SU-DHL-6 (cell line): ENCODE data around the gene ACSF3.
"Not testable (repeated sequence)": the region's sequence is repeated elsewhere in the genome, so short reads cannot be mapped to it uniquely, and the experiment has no call there.

Experiments
- H2AFZ ChIP-seq: fragments of 200-600 bp; sonication (generic); 2 replicates; pipeline ENCODE4 v1.6.1; 2014; ENCODE audit warnings: low read depth, mild to moderate bottlenecking, moderate library complexity, mixed read lengths, antibody characterized with exemption, low read length; ENCODE audit not compliant: severe bottlenecking
- H3F3A ChIP-seq: fragments of 200-600 bp; shearing (Covaris generic); 2 replicates; pipeline ENCODE4 v1.6.0; 2016; ENCODE audit warnings: antibody characterized with exemption, mild to moderate bottlenecking; ENCODE audit not compliant: insufficient read depth
- H3K27ac ChIP-seq: fragments of 200-600 bp; sonication (generic); 2 replicates; pipeline ENCODE4 v1.5.1; 2016; ENCODE audit warnings: low read depth, mild to moderate bottlenecking, low read length, moderate library complexity, mixed read lengths
- H3K27me3 ChIP-seq: fragments of 200-600 bp; sonication (generic), shearing (Covaris generic); 2 replicates; pipeline ENCODE4 v1.6.0; 2014; ENCODE audit warnings: mild to moderate bottlenecking, low read length
- H3K36me3 ChIP-seq: fragments of 200-600 bp; sonication (generic); 2 replicates; pipeline ENCODE4 v1.6.1; 2014; ENCODE audit warnings: mild to moderate bottlenecking, low read length, mixed read lengths
- H3K4me2 ChIP-seq: fragments of 300-600, 200-600 bp; shearing (Covaris generic), sonication (generic); 2 replicates; pipeline ENCODE4 v1.6.0; 2014; ENCODE audit warnings: low read length, low read depth, mild to moderate bottlenecking; ENCODE audit not compliant: poor library complexity, severe bottlenecking
- H3K4me3 ChIP-seq: fragments of 200-600 bp; sonication (generic); 2 replicates; pipeline ENCODE4 v1.5.1; 2014; ENCODE audit warnings: antibody characterized with exemption, low read length, mild to moderate bottlenecking, mixed read lengths; ENCODE audit not compliant: insufficient read depth, poor library complexity, severe bottlenecking
- H3K79me2 ChIP-seq: fragments of 200-600 bp; sonication (generic); 2 replicates; pipeline ENCODE4 v1.6.1; 2014; ENCODE audit warnings: mild to moderate bottlenecking, low read length, moderate library complexity; ENCODE audit not compliant: insufficient read depth
- H3K9ac ChIP-seq: fragments of 200-600 bp; sonication (generic); 2 replicates; pipeline ENCODE4 v1.7.0; 2014; ENCODE audit warnings: mild to moderate bottlenecking, low read length
- H3K9me2 ChIP-seq: fragments of 200-600 bp; sonication (generic); replicated peaks from 2 replicates; pipeline ENCODE4 v1.6.1; 2014; ENCODE audit warnings: low read length; ENCODE audit not compliant: insufficient read depth
- H3K9me3 ChIP-seq: fragments of 200-600 bp; sonication (generic); 2 replicates; pipeline ENCODE4 v1.6.1; 2014; ENCODE audit warnings: low read length, mixed read lengths; ENCODE audit not compliant: insufficient read depth
- H4K20me1 ChIP-seq: fragments of 200-600 bp; sonication (generic); 2 replicates; pipeline ENCODE4 v1.6.1; 2014; ENCODE audit warnings: low read depth, mild to moderate bottlenecking, antibody characterized with exemption, low read length, moderate library complexity, mixed read lengths
- EZH2phosphoT487 ChIP-seq: fragments of 200-600 bp; sonication (generic), shearing (Covaris generic); conservative IDR thresholded peaks from 2 replicates; pipeline ENCODE4 v1.6.1; 2018; ENCODE audit warnings: mild to moderate bottlenecking, antibody characterized with exemption, low read length, moderate library complexity, mixed read lengths
- TF ChIP-seq, protein P1 (sequence below): fragments of 200-600 bp; sonication (generic); IDR thresholded peaks from one replicate; pipeline ENCODE4 v1.5.1; 2017; ENCODE audit warnings: antibody characterized with exemption, mild to moderate bottlenecking, low read length, moderate library complexity; ENCODE audit not compliant: insufficient read depth, poor library complexity, severe bottlenecking

ACSF3 gene

DNA sequence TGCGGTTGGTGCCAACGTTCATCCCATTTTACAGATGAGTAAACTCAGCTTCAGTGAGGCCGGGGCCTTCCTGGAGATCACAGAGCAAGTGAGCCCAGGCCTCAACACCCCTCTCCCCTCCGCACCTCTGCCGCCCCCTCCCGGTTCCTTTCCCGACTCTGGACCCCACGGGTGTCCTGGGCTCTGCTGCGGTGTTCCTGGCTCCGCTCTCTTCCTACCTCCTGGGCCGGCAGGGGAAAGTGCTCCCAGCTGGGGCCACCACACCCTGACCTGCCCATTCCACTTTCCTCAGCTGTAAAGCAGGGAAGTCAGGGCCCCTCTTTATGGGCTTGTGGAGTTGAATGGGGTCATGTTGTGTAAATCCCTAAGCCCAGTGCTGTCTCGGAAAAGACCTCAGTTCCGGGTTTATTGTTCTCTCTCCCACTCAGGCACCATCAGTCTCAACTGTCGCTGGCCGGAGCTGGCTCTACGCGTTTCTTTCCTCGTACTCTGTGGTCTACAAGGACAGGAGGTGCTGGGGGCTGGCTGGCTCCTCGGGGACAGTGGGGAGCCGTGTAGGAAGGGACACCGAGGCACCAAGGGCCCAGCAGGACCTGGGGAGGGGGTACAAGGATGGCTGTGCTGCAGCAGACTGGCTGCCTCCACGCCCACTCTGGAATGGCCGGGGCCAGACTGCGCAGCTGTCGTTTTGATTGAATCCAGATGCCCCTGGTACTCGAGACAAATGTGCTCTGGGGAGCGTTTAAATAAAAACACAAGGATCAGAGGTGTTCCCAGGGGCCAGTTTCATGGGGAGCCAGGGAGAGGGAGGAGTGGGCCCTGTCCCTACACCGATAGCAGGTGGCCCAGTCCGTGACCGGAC lies 21.7 kb upstream of the ACSF3 start:
- TF ChIP-seq, protein P1, sequence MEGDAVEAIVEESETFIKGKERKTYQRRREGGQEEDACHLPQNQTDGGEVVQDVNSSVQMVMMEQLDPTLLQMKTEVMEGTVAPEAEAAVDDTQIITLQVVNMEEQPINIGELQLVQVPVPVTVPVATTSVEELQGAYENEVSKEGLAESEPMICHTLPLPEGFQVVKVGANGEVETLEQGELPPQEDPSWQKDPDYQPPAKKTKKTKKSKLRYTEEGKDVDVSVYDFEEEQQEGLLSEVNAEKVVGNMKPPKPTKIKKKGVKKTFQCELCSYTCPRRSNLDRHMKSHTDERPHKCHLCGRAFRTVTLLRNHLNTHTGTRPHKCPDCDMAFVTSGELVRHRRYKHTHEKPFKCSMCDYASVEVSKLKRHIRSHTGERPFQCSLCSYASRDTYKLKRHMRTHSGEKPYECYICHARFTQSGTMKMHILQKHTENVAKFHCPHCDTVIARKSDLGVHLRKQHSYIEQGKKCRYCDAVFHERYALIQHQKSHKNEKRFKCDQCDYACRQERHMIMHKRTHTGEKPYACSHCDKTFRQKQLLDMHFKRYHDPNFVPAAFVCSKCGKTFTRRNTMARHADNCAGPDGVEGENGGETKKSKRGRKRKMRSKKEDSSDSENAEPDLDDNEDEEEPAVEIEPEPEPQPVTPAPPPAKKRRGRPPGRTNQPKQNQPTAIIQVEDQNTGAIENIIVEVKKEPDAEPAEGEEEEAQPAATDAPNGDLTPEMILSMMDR = no peak
- no peak for TF ChIP-seq EZH2phosphoT487
- no peak overlapping the region for H3K9ac ChIP-seq
- no peak overlapping the region for H3K4me3 ChIP-seq
- H3K9me2 ChIP-seq = no peaks in the 10 kb centered on the region
- H4K20me1 ChIP-seq = no peaks in the 10 kb centered on the region
- H3F3A ChIP-seq = 0 out of 2 replicates have a peak, but pooled peaks cover 3% of the 10 kb centered on the region
- no peak overlapping the region for H3K4me2 ChIP-seq
- H3K36me3 ChIP-seq = no peaks in the 10 kb centered on the region
- peaks cover 5% of the 10 kb centered on the region; the same call in 1 of the 2 replicates for H3K9me3 ChIP-seq
- H3K79me2 ChIP-seq = no peaks in the 10 kb centered on the region
- no peak overlapping the region for H3K27ac ChIP-seq
- H2AFZ ChIP-seq = no peak overlapping the region
- H3K27me3 ChIP-seq = no peaks in the 10 kb centered on the region

- Histone ChIP-seq H3K36me3 (no peaks in the 10 kb centered on the region), H3F3A (0 out of 2 replicates have a peak, but pooled peaks cover 3% of the 10 kb centered on the region), H3K4me2 (no peak overlapping the region), H4K20me1 (no peaks in the 10 kb centered on the region), H3K79me2 (no peaks in the 10 kb centered on the region), H3K9me3 (peaks cover 5% of the 10 kb centered on the region; the same call in 1 of the 2 replicates), H3K27ac (no peak overlapping the region), H3K9ac (no peak overlapping the region), H2AFZ (no peak overlapping the region), H3K4me3 (no peak overlapping the region), H3K9me2 (no peaks in the 10 kb centered on the region), H3K27me3 (no peaks in the 10 kb centered on the region)
- TF ChIP-seq, protein P1 = no peak
- TF ChIP-seq EZH2phosphoT487 = no peak
Measured at GRCh38 chr16:89072548-89073130, 21.0 kb upstream of the ACSF3 start.

- Histone ChIP-seq H3K27me3 (no peaks in the 10 kb centered on the region), H3K9ac (no peak overlapping the region), H3F3A (0 out of 2 replicates have a peak, but pooled peaks cover 3% of the 10 kb centered on the region), H3K4me3 (no peak overlapping the region), H3K36me3 (no peaks in the 10 kb centered on the region), H4K20me1 (no peaks in the 10 kb centered on the region), H3K27ac (no peak overlapping the region), H3K9me2 (no peaks in the 10 kb centered on the region), H3K79me2 (no peaks in the 10 kb centered on the region), H3K4me2 (no peak overlapping the region), H3K9me3 (peaks cover 5% of the 10 kb centered on the region; the same call in 1 of the 2 replicates), H2AFZ (no peak overlapping the region)
- TF ChIP-seq EZH2phosphoT487 = no peak
- TF ChIP-seq, protein P1 = no peak
Measured at GRCh38 chr16:89073346-89074071, 20.1 kb upstream of the ACSF3 start.

DNA sequence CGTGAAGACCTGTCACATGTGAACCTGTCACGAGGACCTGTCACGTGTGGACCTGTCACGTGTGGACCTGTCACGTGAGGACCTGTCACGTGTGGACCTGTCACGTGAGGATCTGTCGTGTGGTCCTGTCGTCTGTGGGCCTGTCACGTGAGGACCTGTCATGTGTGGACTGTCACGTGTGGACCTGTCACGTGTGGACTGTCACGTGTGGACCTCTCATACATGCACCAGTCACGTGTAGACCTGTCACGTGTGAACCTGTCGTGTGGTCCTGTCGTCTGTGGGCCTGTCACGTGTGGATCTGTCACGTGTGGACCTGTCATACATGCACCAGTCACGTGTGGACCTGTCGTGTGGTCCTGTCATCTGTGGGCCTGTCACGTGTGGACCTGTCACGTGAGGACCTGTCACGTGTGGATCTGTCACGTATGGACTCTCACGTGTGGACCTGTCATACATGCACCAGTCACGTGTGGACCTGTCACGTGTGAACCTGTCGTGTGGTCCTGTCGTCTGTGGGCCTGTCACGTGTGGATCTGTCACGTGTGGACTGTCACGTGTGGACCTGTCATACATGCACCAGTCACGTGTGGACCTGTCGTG lies 19.5 kb upstream of the ACSF3 start:
- not testable (repeated sequence) for H3K79me2 ChIP-seq, H2AFZ ChIP-seq, H3K4me3 ChIP-seq, H3K4me2 ChIP-seq, H3F3A ChIP-seq, H3K36me3 ChIP-seq, H3K9ac ChIP-seq, H4K20me1 ChIP-seq, H3K9me2 ChIP-seq, H3K27ac ChIP-seq, H3K9me3 ChIP-seq, H3K27me3 ChIP-seq
